Ascending aorta (tissue), 2 donors: ENCODE data around the gene LRRC34. TPM values are rescaled to one million over a fixed set of nuclear protein-coding genes. Genes with fewer than 3 reads are reported as not detected.

ENCODE experiments used
- DNase-seq, 2 donors: peaks; one replicate each; pipeline ENCODE4 v3.0.0-alpha.2; 2019; ENCODE audit warnings: low spot score in 2 of 2
- H3K27ac ChIP-seq, 2 donors: fragments of 200-600 bp; sonication (generic); one replicate each; pipeline ENCODE4 v1.5.1; 2016 to 2017; ENCODE audit warnings: mild to moderate bottlenecking in 1 of 2
- H3K27me3 ChIP-seq: fragments of 200-600 bp; sonication (generic); one replicate; pipeline ENCODE4 v1.5.1; 2017
- H3K36me3 ChIP-seq, 2 donors: fragments of 200-600 bp; sonication (generic); one replicate each; pipeline ENCODE4 v1.5.1; 2016
- H3K4me1 ChIP-seq, 2 donors: fragments of 200-600 bp; sonication (generic); one replicate each; pipeline ENCODE4 v1.5.1; 2016 to 2017; ENCODE audit warnings: mild to moderate bottlenecking in 1 of 2
- H3K4me3 ChIP-seq, 2 donors: fragments of 200-600 bp; sonication (generic); one replicate each; pipeline ENCODE4 v1.5.1; 2016 to 2017; ENCODE audit warnings: mild to moderate bottlenecking in 1 of 2
- H3K9me3 ChIP-seq, 2 donors: fragments of 200-600 bp; sonication (generic); one replicate each; pipeline ENCODE4 v1.5.1; 2016
- CTCF ChIP-seq, 3 experiments: fragments of 200-600 bp in 2 of 3; fragments of 450-650 bp in 1 of 3; sonication (generic) in 2 of 3; IDR thresholded peaks; one replicate each; pipeline ENCODE4 v1.5.1; 2016 to 2019; ENCODE audit warnings: antibody characterized with exemption in 3 of 3, mild to moderate bottlenecking in 1 of 3, moderate library complexity in 1 of 3
- intact Hi-C: fragments of 100-400 bp; cut with DNase I; formaldehyde crosslinking; loops from one replicate; pipeline ENCODE4 v1.15.1; 2023
- total RNA-seq: library from RNA; depleted of rRNA; stranded (reverse); fragments of >200 nt; gene quantifications from one replicate; pipeline ENCODE4 v1.1.0, GENCODE V29; 2016

LRRC34 gene
- total RNA-seq, 1 donor from 2014 or later: 3.5 TPM

- Histone ChIP-seq H3K4me1 (no peaks in the 10 kb centered on the region), H3K9me3 (no peaks in the 10 kb centered on the region), H3K36me3 (no peaks in the 10 kb centered on the region), H3K4me3 (no peak overlapping the region), H3K27ac (no peak overlapping the region), H3K27me3 (no peaks in the 10 kb centered on the region)
- no peak for DNase-seq
- intact Hi-C loops: no loop called here
- no peak for TF ChIP-seq CTCF (IDR thresholded peaks at IDR 0.05)
These were observed 12.6 kb upstream of the LRRC34 start for GRCh38 chr3:169825316-169825715.

GRCh38 chr3:169822983-169823382 lies 10.3 kb upstream of the LRRC34 start:
- Histone ChIP-seq H3K4me1 (no peaks in the 10 kb centered on the region), H3K27me3 (no peaks in the 10 kb centered on the region), H3K27ac (no peak overlapping the region), H3K4me3 (no peak overlapping the region), H3K36me3 (no peaks in the 10 kb centered on the region), H3K9me3 (no peaks in the 10 kb centered on the region)
- no peak for DNase-seq
- no peak for TF ChIP-seq CTCF (IDR thresholded peaks at IDR 0.05)
- intact Hi-C loops: no loop called here

- DNase-seq: no peak
- intact Hi-C loops: no loop called here
- no peak for TF ChIP-seq CTCF (IDR thresholded peaks at IDR 0.05)
These were observed 9.8 kb upstream of the LRRC34 start for GRCh38 chr3:169822540-169822939.

GRCh38 chr3:169822091-169822490 lies 9.4 kb upstream of the LRRC34 start:
- H3K4me3 ChIP-seq: no peak overlapping the region
- intact Hi-C loops: no loop called here

More at GRCh38 chr3:169822540-169822939, 9.8 kb upstream of the LRRC34 start:
- H3K36me3 ChIP-seq: no peaks in the 10 kb centered on the region
- H3K27me3 ChIP-seq: no peaks in the 10 kb centered on the region
- H3K4me1 ChIP-seq: no peaks in the 10 kb centered on the region
- no peak overlapping the region for H3K4me3 ChIP-seq
- H3K27ac ChIP-seq: no peak overlapping the region
- no peaks in the 10 kb centered on the region for H3K9me3 ChIP-seq

GRCh38 chr3:169818316-169818715 lies 5.6 kb upstream of the LRRC34 start:
- Histone ChIP-seq H3K27me3 (no peaks in the 10 kb centered on the region), H3K9me3 (no peaks in the 10 kb centered on the region), H3K36me3 (no peaks in the 10 kb centered on the region), H3K4me3 (no peak overlapping the region), H3K4me1 (peaks cover 0 to 2% of the 10 kb centered on the region in 2 donors), H3K27ac (no peak overlapping the region)
- TF ChIP-seq CTCF (IDR thresholded peaks at IDR 0.05): no peak
- intact Hi-C loops: no loop called here
- DNase-seq: no peak

More at GRCh38 chr3:169822091-169822490, 9.4 kb upstream of the LRRC34 start:
- no peak for DNase-seq
- TF ChIP-seq CTCF (IDR thresholded peaks at IDR 0.05): no peak
- no peaks in the 10 kb centered on the region for H3K36me3 ChIP-seq
- no peak overlapping the region for H3K27ac ChIP-seq
- H3K27me3 ChIP-seq: no peaks in the 10 kb centered on the region
- no peaks in the 10 kb centered on the region for H3K4me1 ChIP-seq
- H3K9me3 ChIP-seq: no peaks in the 10 kb centered on the region

GRCh38 chr3:169815590-169816150 lies 3.0 kb upstream of the LRRC34 start:
- TF ChIP-seq CTCF (IDR thresholded peaks at IDR 0.05): no peak
- no peak overlapping the region for H3K4me3 ChIP-seq
- H3K27ac ChIP-seq: no peak overlapping the region
- H3K9me3 ChIP-seq: no peaks in the 10 kb centered on the region
- H3K4me1 ChIP-seq: peaks cover 0 to 6% of the 10 kb centered on the region in 2 donors
- intact Hi-C loops: no loop called here
- H3K27me3 ChIP-seq: no peaks in the 10 kb centered on the region
- no peaks in the 10 kb centered on the region for H3K36me3 ChIP-seq
- DNase-seq: no peak
